HepG2 (cell line): ENCODE data around the gene TRPV4. TPM values are rescaled to one million over a fixed set of nuclear protein-coding genes. Genes with fewer than 3 reads are reported as not detected.

Experiments used
- AGO2 ChIP-seq: fragments of 200-400 bp; formaldehyde crosslinking; optimal IDR thresholded peaks from 2 replicates; pipeline ENCODE3; 2017; ENCODE audit warnings: mild to moderate bottlenecking, low read depth, low read length, moderate library complexity
- CBFB ChIP-seq: sonication (generic); formaldehyde crosslinking; IDR thresholded peaks from 2 replicates; pipeline ENCODE4 v1.4.0; 2020; ENCODE audit warnings: missing genetic modification reagents
- CEBPG ChIP-seq: IDR thresholded peaks from 2 replicates; pipeline ENCODE4 v1.6.1; 2016
- CENPT ChIP-seq: sonication (generic); formaldehyde crosslinking; IDR thresholded peaks from 2 replicates; pipeline ENCODE4 v1.8.0; 2022; ENCODE audit warnings: low read depth, mild to moderate bottlenecking, moderate library complexity, missing genetic modification reagents
- FOXP1 ChIP-seq, 2 experiments: fragments of 450-650 bp in 1 of 2; IDR thresholded peaks; 2 replicates each; pipeline ENCODE4 v1.6.1; 2017 to 2018; ENCODE audit warnings: antibody characterized with exemption in 1 of 2
- KDM3A ChIP-seq: IDR thresholded peaks from 2 replicates; pipeline ENCODE4 v1.6.1; 2018; ENCODE audit warnings: low read depth, missing compliant biosample characterization
- MBNL3 ChIP-seq: fragments of 250-450 bp; sonication (Bioruptor Pico); conservative IDR thresholded peaks from 2 replicates; pipeline ENCODE4 v1.8.0; 2022; ENCODE audit warnings: mild to moderate bottlenecking, inconsistent platforms
- NAIF1 ChIP-seq: sonication (generic); formaldehyde crosslinking; IDR thresholded peaks from 2 replicates; pipeline ENCODE4 v1.5.0; 2020; ENCODE audit warnings: mild to moderate bottlenecking, missing genetic modification reagents, borderline replicate concordance
- NFE2 ChIP-seq: sonication (generic); formaldehyde crosslinking; IDR thresholded peaks from 2 replicates; pipeline ENCODE4 v1.4.0; 2020; ENCODE audit warnings: missing genetic modification reagents
- NFYC ChIP-seq: IDR thresholded peaks from 2 replicates; pipeline ENCODE4 v1.6.1; 2016; ENCODE audit warnings: missing genetic modification reagents, missing compliant biosample characterization
- NR1H2 ChIP-seq: sonication (generic); formaldehyde crosslinking; IDR thresholded peaks from 2 replicates; pipeline ENCODE4 v1.8.1; 2022; ENCODE audit warnings: low read depth, missing genetic modification reagents, borderline replicate concordance
- SMAD3 ChIP-seq: sonication (generic); formaldehyde crosslinking; IDR thresholded peaks from 2 replicates; pipeline ENCODE4 v1.4.0; 2020; ENCODE audit warnings: missing genetic modification reagents
- SMAD9 ChIP-seq: sonication (generic); formaldehyde crosslinking; IDR thresholded peaks from 2 replicates; pipeline ENCODE4 v1.5.1; 2020; ENCODE audit warnings: mild to moderate bottlenecking, missing genetic modification reagents
- SP4 ChIP-seq: sonication (generic); formaldehyde crosslinking; IDR thresholded peaks from 2 replicates; pipeline ENCODE4 v1.8.1; 2023; ENCODE audit warnings: mild to moderate bottlenecking, missing genetic modification reagents
- STAT5B ChIP-seq: sonication (generic); formaldehyde crosslinking; IDR thresholded peaks from 2 replicates; pipeline ENCODE4 v1.4.0; 2020; ENCODE audit warnings: missing genetic modification reagents
- TBX2 ChIP-seq: sonication (generic); formaldehyde crosslinking; IDR thresholded peaks from 2 replicates; pipeline ENCODE4 v1.5.0; 2020; ENCODE audit warnings: missing genetic modification reagents, mild to moderate bottlenecking, borderline replicate concordance
- ZC3H4 ChIP-seq: sonication (generic); formaldehyde crosslinking; IDR thresholded peaks from 2 replicates; pipeline ENCODE4 v1.4.0; 2020; ENCODE audit warnings: missing genetic modification reagents, borderline replicate concordance
- ZFP90 ChIP-seq: sonication (generic); formaldehyde crosslinking; IDR thresholded peaks from 2 replicates; pipeline ENCODE4 v1.8.0; 2022; ENCODE audit warnings: missing genetic modification reagents, mild to moderate bottlenecking, inconsistent platforms, borderline replicate concordance
- ZMYM4 ChIP-seq: sonication (generic); formaldehyde crosslinking; IDR thresholded peaks from 2 replicates; pipeline ENCODE4 v1.8.1; 2023; ENCODE audit warnings: mild to moderate bottlenecking, missing genetic modification reagents
- ZNF253 ChIP-seq: sonication (generic); formaldehyde crosslinking; IDR thresholded peaks from 2 replicates; pipeline ENCODE4 v1.8.0; 2022; ENCODE audit warnings: mild to moderate bottlenecking, missing genetic modification reagents, borderline replicate concordance
- ZNF367 ChIP-seq: sonication (generic); formaldehyde crosslinking; IDR thresholded peaks from 2 replicates; pipeline ENCODE4 v1.4.0; 2020; ENCODE audit warnings: missing genetic modification reagents, borderline replicate concordance
- ZSCAN21 ChIP-seq: sonication (generic); formaldehyde crosslinking; IDR thresholded peaks from 2 replicates; pipeline ENCODE4 v1.8.0; 2022; ENCODE audit warnings: mild to moderate bottlenecking, missing genetic modification reagents, moderate library complexity, borderline replicate concordance
- ZSCAN22 ChIP-seq: sonication (generic); formaldehyde crosslinking; IDR thresholded peaks from 2 replicates; pipeline ENCODE4 v1.4.0; 2020; ENCODE audit warnings: mild to moderate bottlenecking, missing genetic modification reagents
- ZSCAN25 ChIP-seq: sonication (generic); formaldehyde crosslinking; IDR thresholded peaks from 2 replicates; pipeline ENCODE4 v1.8.0; 2022; ENCODE audit warnings: mild to moderate bottlenecking, missing genetic modification reagents
- ZZZ3 ChIP-seq: sonication (generic); formaldehyde crosslinking; IDR thresholded peaks from 2 replicates; pipeline ENCODE4 v1.4.0; 2020; ENCODE audit warnings: missing genetic modification reagents, mild to moderate bottlenecking, borderline replicate concordance
- polyA plus RNA-seq, 8 experiments: library from polyadenylated mRNA; depleted of rRNA in 3 of 8; stranded (reverse) in 7 of 8; unstranded in 1 of 8; fragments of >200 nt; fragmentation: Illumina TruSeq in 4 of 8; extraction: Trizol in 4 of 8; gene quantifications; 2 replicates each; pipeline versions ENCODE4 v1.2.1 to v1.2.3, GENCODE V29; 2011 to 2016; ENCODE audit warnings: low read depth in 4 of 8, missing spikeins in 1 of 8, mixed read lengths in 1 of 8; ENCODE audit not compliant: insufficient read depth in 1 of 8
- total RNA-seq, 5 experiments: library from RNA; depleted of rRNA; stranded (reverse); fragments of >200 nt; fragmentation: Illumina TruSeq; extraction: Trizol; gene quantifications; 2 replicates each; pipeline ENCODE4 v1.2.3, GENCODE V29; 2016; ENCODE audit warnings: low read depth in 1 of 5
- TF ChIP-seq, protein P1 (sequence below): sonication (generic); formaldehyde crosslinking; IDR thresholded peaks from 2 replicates; pipeline ENCODE4 v1.5.1; 2020; ENCODE audit warnings: mild to moderate bottlenecking, missing genetic modification reagents, borderline replicate concordance
- TF ChIP-seq, protein P2 (sequence below): sonication (generic); formaldehyde crosslinking; IDR thresholded peaks from 2 replicates; pipeline ENCODE4 v1.4.0; 2020; ENCODE audit warnings: missing genetic modification reagents

The TRPV4 gene
- total and polyA plus RNA-seq, 2 of the 13 experiments (the other 11 are each of a cell fraction or from before 2014, with no cell fraction given), result 0.66 to 4.7 TPM

DNA sequence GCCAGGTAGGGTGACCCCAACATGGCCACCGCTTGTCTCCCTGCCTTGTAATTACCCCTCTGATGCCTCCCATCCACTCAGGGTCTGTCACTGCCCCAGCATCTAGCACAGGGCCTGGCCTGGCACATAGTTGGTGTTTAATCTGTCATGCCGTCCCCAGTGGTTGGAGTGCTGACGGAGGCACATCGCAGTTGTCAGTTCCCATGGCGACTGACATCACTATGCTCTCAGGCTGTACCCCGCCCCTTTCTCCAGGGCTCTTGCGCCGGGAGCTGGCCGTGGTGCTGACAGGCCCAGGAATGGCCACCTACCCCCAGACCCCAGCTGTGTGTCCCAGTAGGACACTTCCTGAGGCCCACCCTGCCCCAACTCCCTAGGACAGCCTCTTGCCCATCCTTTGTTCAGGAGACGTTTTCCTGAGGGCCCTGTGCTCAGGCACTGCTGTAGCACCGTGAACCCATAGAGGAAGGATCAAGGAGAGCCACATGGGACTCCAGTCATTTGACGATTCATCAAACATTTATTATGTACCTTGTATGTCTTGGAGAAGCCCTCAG lies 96.6 kb downstream of the TRPV4 start (continued):
- TF ChIP-seq, protein P1, sequence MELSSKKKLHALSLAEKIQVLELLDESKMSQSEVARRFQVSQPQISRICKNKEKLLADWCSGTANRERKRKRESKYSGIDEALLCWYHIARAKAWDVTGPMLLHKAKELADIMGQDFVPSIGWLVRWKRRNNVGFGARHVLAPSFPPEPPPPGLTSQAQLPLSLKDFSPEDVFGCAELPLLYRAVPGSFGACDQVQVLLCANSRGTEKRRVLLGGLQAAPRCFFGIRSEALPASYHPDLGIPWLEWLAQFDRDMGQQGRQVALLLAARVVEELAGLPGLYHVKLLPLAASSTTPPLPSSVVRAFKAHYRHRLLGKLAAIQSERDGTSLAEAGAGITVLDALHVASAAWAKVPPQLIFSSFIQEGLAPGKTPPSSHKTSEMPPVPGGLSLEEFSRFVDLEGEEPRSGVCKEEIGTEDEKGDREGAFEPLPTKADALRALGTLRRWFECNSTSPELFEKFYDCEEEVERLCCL (CRISPR knock-in tag), result no peak
- TF ChIP-seq AGO2 (peak; percentile 24), ZSCAN21 (peak; percentile 42; the same call in 1 of the 2 replicates), NAIF1 (CRISPR knock-in tag) (no peak), KDM3A (CRISPR knock-in tag) (no peak), NFE2 (CRISPR knock-in tag) (no peak), TBX2 (CRISPR knock-in tag) (no peak), ZSCAN25 (no peak), ZC3H4 (no peak), CENPT (CRISPR knock-in tag) (no peak), ZFP90 (CRISPR knock-in tag) (no peak), NR1H2 (no peak), SMAD9 (no peak), SMAD3 (CRISPR knock-in tag) (no peak), CBFB (no peak), ZNF253 (no peak), NFYC (no peak), ZSCAN22 (CRISPR knock-in tag) (no peak), FOXP1 (IDR thresholded peaks at IDR 0.05) (no peak), FOXP1 (CRISPR knock-in tag; IDR thresholded peaks at IDR 0.05) (no peak), ZMYM4 (no peak), CEBPG (CRISPR knock-in tag) (no peak), MBNL3 (CRISPR knock-in tag) (no peak), ZZZ3 (CRISPR knock-in tag) (no peak), STAT5B (CRISPR knock-in tag) (no peak), ZNF367 (CRISPR knock-in tag) (no peak), SP4 (CRISPR knock-in tag) (no peak)
- TF ChIP-seq, protein P2, sequence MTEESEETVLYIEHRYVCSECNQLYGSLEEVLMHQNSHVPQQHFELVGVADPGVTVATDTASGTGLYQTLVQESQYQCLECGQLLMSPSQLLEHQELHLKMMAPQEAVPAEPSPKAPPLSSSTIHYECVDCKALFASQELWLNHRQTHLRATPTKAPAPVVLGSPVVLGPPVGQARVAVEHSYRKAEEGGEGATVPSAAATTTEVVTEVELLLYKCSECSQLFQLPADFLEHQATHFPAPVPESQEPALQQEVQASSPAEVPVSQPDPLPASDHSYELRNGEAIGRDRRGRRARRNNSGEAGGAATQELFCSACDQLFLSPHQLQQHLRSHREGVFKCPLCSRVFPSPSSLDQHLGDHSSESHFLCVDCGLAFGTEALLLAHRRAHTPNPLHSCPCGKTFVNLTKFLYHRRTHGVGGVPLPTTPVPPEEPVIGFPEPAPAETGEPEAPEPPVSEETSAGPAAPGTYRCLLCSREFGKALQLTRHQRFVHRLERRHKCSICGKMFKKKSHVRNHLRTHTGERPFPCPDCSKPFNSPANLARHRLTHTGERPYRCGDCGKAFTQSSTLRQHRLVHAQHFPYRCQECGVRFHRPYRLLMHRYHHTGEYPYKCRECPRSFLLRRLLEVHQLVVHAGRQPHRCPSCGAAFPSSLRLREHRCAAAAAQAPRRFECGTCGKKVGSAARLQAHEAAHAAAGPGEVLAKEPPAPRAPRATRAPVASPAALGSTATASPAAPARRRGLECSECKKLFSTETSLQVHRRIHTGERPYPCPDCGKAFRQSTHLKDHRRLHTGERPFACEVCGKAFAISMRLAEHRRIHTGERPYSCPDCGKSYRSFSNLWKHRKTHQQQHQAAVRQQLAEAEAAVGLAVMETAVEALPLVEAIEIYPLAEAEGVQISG (CRISPR knock-in tag), result no peak
